ENCODE measurements around the gene DPP4.

Gene DPP4

GRCh38 chr2:162025121-162025911 is 48.7 kb downstream of the DPP4 start:
- Histone ChIP-seq H3K4me3 (ENCODE audit: low read depth, low read length) (no peak overlapping the region), H3K36me3 (ENCODE audit: control insufficient read depth in 2 of 2, insufficient read depth in 1 of 2, low read length in 2 of 2) (no peaks in the 10 kb centered on the region), H3K9me3 (ENCODE audit: control insufficient read depth, insufficient read depth, low read depth, low read length) (no peaks in the 10 kb centered on the region), H3K27ac (ENCODE audit: extremely low read depth, low read depth, low read length) (no peak overlapping the region), H3K4me1 (ENCODE audit: control insufficient read depth, insufficient read depth, low read length) (no peaks in the 10 kb centered on the region; the same call in 1 of the 2 replicates)
- no peak for TF ChIP-seq REPIN1 (tag by site-specific recombination; IDR thresholded peaks at IDR 0.05; ENCODE audit: low read depth)
- TF ChIP-seq FEZF1 (tag by site-specific recombination; IDR thresholded peaks at IDR 0.05), result peak; percentile 50
- peak; percentile 71 for TF ChIP-seq WT1 (tag by site-specific recombination; IDR thresholded peaks at IDR 0.05)
- POLR2A ChIA-PET, result no interaction called here
- CTCF ChIA-PET, result interaction anchor here (1.2 kb wide), 1 partner anchor 18 kb away, joined by 3 read pairs; no protein-coding TSS in a partner anchor

GRCh38 chr2:162022290-162022945 is 51.6 kb downstream of the DPP4 start:
- no peak overlapping the region for H3K4me3 ChIP-seq (ENCODE audit: low read depth, low read length)
- POLR2A ChIA-PET, result no interaction called here
- CTCF ChIA-PET, result interaction anchor here (0.5 to 0.8 kb wide), 3 partner anchors 15 to 963 kb away, joined by 3 read pairs; no protein-coding TSS in a partner anchor
- no peaks in the 10 kb centered on the region for H3K9me3 ChIP-seq (ENCODE audit: control insufficient read depth, insufficient read depth, low read depth, low read length)
- H3K27ac ChIP-seq (ENCODE audit: extremely low read depth, low read depth, low read length), result no peak overlapping the region
- H3K36me3 ChIP-seq (ENCODE audit: control insufficient read depth in 2 of 2, insufficient read depth in 1 of 2, low read length in 2 of 2), result no peaks in the 10 kb centered on the region
- H3K4me1 ChIP-seq (ENCODE audit: control insufficient read depth, insufficient read depth, low read length), result no peaks in the 10 kb centered on the region; the same call in 1 of the 2 replicates
- TF ChIP-seq WT1 (tag by site-specific recombination; IDR thresholded peaks at IDR 0.05) (no peak), ZNF239 (tag by site-specific recombination; IDR thresholded peaks at IDR 0.05) (no peak), ZNF175 (tag by site-specific recombination; IDR thresholded peaks at IDR 0.05) (no peak), ZNF10 (tag by site-specific recombination; IDR thresholded peaks at IDR 0.05) (no peak), ATF2 (tag by site-specific recombination; IDR thresholded peaks at IDR 0.05; ENCODE audit: low read depth) (no peak), ZNF792 (tag by site-specific recombination; IDR thresholded peaks at IDR 0.05) (no peak), KLF7 (tag by site-specific recombination; IDR thresholded peaks at IDR 0.05; ENCODE audit: borderline replicate concordance) (no peak), ZNF221 (tag by site-specific recombination; IDR thresholded peaks at IDR 0.05; ENCODE audit: borderline replicate concordance) (no peak), SCRT2 (tag by site-specific recombination; IDR thresholded peaks at IDR 0.05) (no peak), ZNF2 (tag by site-specific recombination; IDR thresholded peaks at IDR 0.05) (no peak), HOXD13 (CRISPR knock-in tag; IDR thresholded peaks at IDR 0.05; ENCODE audit: borderline replicate concordance) (no peak), ZNF266 (tag by site-specific recombination; IDR thresholded peaks at IDR 0.05; ENCODE audit: low read depth) (no peak), ZNF169 (tag by site-specific recombination; IDR thresholded peaks at IDR 0.05) (no peak), ZBTB1 (tag by site-specific recombination; IDR thresholded peaks at IDR 0.05) (no peak), FEZF1 (tag by site-specific recombination; IDR thresholded peaks at IDR 0.05) (no peak), TSHZ1 (tag by site-specific recombination; IDR thresholded peaks at IDR 0.05; ENCODE audit: borderline replicate concordance) (no peak), ZNF354C (tag by site-specific recombination; IDR thresholded peaks at IDR 0.05; ENCODE audit: borderline replicate concordance, low read depth) (no peak), SP3 (tag by site-specific recombination; IDR thresholded peaks at IDR 0.05) (no peak)

Measured in HEK293 (cell line).